Adrenal gland (tissue), 12 donors: ENCODE data around the gene ELMO2. TPM values are rescaled to one million over a fixed set of nuclear protein-coding genes. Genes with fewer than 3 reads are reported as not detected.

Experiments used
- DNase-seq, 7 donors: peaks; one replicate each; pipeline ENCODE4 v3.0.0-alpha.2; 2019 to 2020
- H3K27ac ChIP-seq, 5 donors: fragments of 200-600 bp; sonication (generic) in 4 of 5; 1 replicate in 3 of 5; 2 replicates in 2 of 5; pipeline versions ENCODE4 v1.5.1 to v1.8.0; 2016 to 2020; ENCODE audit warnings: mild to moderate bottlenecking in 1 of 5
- H3K27me3 ChIP-seq: fragments of 200-600 bp; 2 replicates; pipeline ENCODE4 v1.8.0; 2021
- H3K36me3 ChIP-seq, 2 donors: fragments of 200-600 bp; replicated peaks in 1 of 2; 1 replicate in 1 of 2; 2 replicates in 1 of 2; pipeline versions ENCODE4 v1.5.1 to v1.8.0; 2018 to 2022
- H3K4me1 ChIP-seq, 2 donors: fragments of 200-600 bp; replicated peaks in 1 of 2; 1 replicate in 1 of 2; 2 replicates in 1 of 2; pipeline versions ENCODE4 v1.5.1 to v1.8.0; 2018 to 2021
- H3K4me3 ChIP-seq, 4 donors: fragments of 200-600 bp; sonication (generic) in 3 of 4; one replicate each; pipeline ENCODE4 v1.5.1; 2016 to 2018
- H3K9me3 ChIP-seq, 3 donors: fragments of 200-600 bp; sonication (generic) in 1 of 3; replicated peaks in 1 of 3; 1 replicate in 2 of 3; 2 replicates in 1 of 3; pipeline versions ENCODE4 v1.5.1 to v1.8.0; 2016 to 2021
- POLR2A ChIP-seq, 2 donors: fragments of 450-650 bp; IDR thresholded peaks; one replicate each; pipeline ENCODE4 v1.6.1; 2017; ENCODE audit warnings: antibody characterized with exemption in 2 of 2, mild to moderate bottlenecking in 2 of 2, moderate library complexity in 1 of 2
- WGBS, 4 donors: extraction: QIAGEN DNeasy Blood & Tissue Kit in 2 of 4; methylation state at CpG; one replicate each; pipeline versions ENCODE4 v1.1.5 to v1.1.7; 2013 to 2017; 5-methylcytosine and 5-hydroxymethylcytosine counted together
- intact Hi-C, 2 donors: fragments of 100-400 bp; cut with DNase I; formaldehyde crosslinking; loops; one replicate each; pipeline versions ENCODE4 v1.14.1 to v1.15.0; 2022 to 2023
- polyA plus RNA-seq, 3 donors: library from polyadenylated mRNA; stranded (reverse); fragments of 200-250 nt in 2 of 3; fragments of 350-450 nt in 1 of 3; fragmentation: Illumina TruSeq in 1 of 3; extraction: RNeasy Lipid Tissue Mini Kit (QIAGEN cat#74804) in 1 of 3; gene quantifications; one replicate each; pipeline ENCODE4 v1.2.3, GENCODE V29; 2013 to 2014
- total RNA-seq, 9 donors: library from RNA; depleted of rRNA in 4 of 9; stranded (reverse); fragments of >200 nt in 4 of 9; fragments of 120-200 nt in 1 of 9; fragmentation: NEBNext Ultra II Directional in 1 of 9; extraction: Animal tissue kit (Norgen Biotek cat#: 25700) in 1 of 9; gene quantifications; one replicate each; pipeline versions ENCODE4 v1.1.0 to v1.2.4, GENCODE V29; 2013 to 2023
- TF ChIP-seq, protein P1 (sequence below), 6 experiments: fragments of 450-650 bp in 4 of 6; fragments of 200-600 bp in 2 of 6; sonication (generic) in 1 of 6; IDR thresholded peaks; 1 replicate in 5 of 6; 2 replicates in 1 of 6; pipeline versions ENCODE4 v1.5.1 to v1.8.0; 2016 to 2021; ENCODE audit warnings: antibody characterized with exemption in 6 of 6, mild to moderate bottlenecking in 2 of 6, moderate library complexity in 1 of 6
- donor health status: healthy with polysubstance abuse.
- donor health status: Bipolar disorder and iron deficiency.
- donor health status: DM: yes; HTN: yes; CAD: no.
- donor health status: DM: no; HTN: no; CAD: no.
- donor health status: DM: no; HTN: no; CAD: no.
- donor health status: DM: yes; HTN: yes; CAD: no.

The ELMO2 gene
- total and polyA plus RNA-seq, 12 donors: 36.2 to 69.0 (median 51.7) TPM

- Histone ChIP-seq H3K9me3 (no peaks in the 10 kb centered on the region), H3K27me3 (peaks cover 12% of the 10 kb centered on the region), H3K36me3 (no peaks in the 10 kb centered on the region), H3K27ac (no peak overlapping the region), H3K4me3 (no peak overlapping the region), H3K4me1 (peaks cover 0 to 7% of the 10 kb centered on the region in 2 donors)
- DNase-seq: no peak
- intact Hi-C loops: loop anchor here in 1 of 2 donors (10.0 kb wide), 1 partner anchor 217 kb away; no protein-coding TSS in a partner anchor
- 43 to 52% (median 48%) methylated on average over 5 to 9 of the region's 9 CpGs for WGBS, 4 donors
- TF ChIP-seq POLR2A (IDR thresholded peaks at IDR 0.05): no peak
- TF ChIP-seq, protein P1, sequence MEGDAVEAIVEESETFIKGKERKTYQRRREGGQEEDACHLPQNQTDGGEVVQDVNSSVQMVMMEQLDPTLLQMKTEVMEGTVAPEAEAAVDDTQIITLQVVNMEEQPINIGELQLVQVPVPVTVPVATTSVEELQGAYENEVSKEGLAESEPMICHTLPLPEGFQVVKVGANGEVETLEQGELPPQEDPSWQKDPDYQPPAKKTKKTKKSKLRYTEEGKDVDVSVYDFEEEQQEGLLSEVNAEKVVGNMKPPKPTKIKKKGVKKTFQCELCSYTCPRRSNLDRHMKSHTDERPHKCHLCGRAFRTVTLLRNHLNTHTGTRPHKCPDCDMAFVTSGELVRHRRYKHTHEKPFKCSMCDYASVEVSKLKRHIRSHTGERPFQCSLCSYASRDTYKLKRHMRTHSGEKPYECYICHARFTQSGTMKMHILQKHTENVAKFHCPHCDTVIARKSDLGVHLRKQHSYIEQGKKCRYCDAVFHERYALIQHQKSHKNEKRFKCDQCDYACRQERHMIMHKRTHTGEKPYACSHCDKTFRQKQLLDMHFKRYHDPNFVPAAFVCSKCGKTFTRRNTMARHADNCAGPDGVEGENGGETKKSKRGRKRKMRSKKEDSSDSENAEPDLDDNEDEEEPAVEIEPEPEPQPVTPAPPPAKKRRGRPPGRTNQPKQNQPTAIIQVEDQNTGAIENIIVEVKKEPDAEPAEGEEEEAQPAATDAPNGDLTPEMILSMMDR (IDR thresholded peaks at IDR 0.05): no peak
These were observed 64.4 kb downstream of the ELMO2 start for GRCh38 chr20:46342010-46342378.

DNA sequence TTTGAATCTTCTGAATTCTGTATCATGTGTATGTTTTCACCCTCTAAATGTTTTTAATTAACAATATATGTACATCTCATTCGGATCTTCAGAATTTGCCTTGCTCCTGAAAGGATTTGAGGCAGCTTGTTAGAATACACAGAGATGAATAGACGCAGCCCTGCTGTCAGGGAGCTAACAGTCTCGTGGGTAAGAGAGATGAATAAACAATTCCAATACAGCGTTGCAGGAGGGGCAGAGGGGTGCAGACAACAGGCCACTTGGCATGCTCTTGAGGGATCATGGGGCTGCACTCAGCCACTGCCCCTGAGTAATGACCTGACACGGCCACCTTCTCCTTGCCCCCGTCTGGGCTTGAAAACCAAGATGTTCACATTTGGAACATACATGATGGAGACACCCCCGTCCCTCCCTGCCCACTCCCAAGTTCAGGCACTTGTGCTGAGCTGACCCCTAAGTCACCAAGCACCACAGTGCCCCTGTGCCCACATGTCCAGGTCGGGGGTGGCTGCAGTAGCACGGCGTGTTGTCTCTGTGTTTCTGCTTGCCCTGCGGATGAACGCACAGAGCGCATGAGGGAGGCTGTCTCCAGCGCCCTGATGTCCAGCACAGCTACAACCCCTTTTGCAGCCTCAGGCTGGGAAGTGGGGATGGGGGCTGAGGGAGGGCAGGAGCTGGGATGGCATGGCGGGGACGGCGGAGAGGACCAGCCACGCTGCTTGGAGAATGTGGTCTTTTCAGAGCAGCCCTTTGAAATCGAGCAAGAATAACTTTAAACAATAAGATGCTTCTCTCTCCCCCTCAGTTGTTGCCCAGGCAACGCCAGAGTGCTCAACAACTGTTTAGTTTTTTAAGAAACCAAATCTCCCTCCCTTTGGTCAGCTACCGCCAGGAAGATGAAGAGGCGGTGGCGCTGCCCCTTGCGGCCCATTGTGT lies 65.1 kb downstream of the ELMO2 start:
- Histone ChIP-seq H3K36me3 (no peaks in the 10 kb centered on the region), H3K4me1 (peaks cover 0 to 7% of the 10 kb centered on the region in 2 donors), H3K27ac (no peak overlapping the region), H3K9me3 (no peaks in the 10 kb centered on the region), H3K4me3 (no peak overlapping the region), H3K27me3 (peaks cover 12% of the 10 kb centered on the region)
- TF ChIP-seq, protein P1 (IDR thresholded peaks at IDR 0.05): no peak
- no peak for TF ChIP-seq POLR2A (IDR thresholded peaks at IDR 0.05)
- intact Hi-C loops: loop anchor here in 1 of 2 donors (10.0 kb wide), 1 partner anchor 217 kb away; no protein-coding TSS in a partner anchor
- WGBS, 4 donors: 49 to 54% (median 51%) methylated on average over 16 to 24 of the region's 24 CpGs
- no peak for DNase-seq

DNA sequence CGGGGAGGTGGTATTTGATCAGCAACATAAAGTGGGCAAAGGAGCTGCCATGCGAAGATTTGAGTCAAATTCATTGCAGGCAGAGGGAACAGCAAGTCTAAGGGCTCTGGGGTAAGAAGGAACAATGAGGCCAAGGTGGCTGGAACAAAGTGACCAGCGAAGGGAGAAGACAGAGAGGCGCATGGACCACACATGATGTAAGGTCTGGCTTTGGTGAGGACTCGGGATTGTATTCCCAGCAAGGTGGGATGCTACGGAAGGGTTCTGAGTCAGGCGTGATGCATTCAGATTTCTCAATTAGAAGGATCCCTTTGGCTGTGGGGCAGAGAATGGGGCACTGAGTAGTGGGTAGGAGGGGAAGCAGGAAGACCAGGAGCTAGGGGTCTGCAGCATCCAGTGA lies 67.4 kb downstream of the ELMO2 start:
- Histone ChIP-seq H3K4me1 (peaks cover 0 to 7% of the 10 kb centered on the region in 2 donors), H3K9me3 (no peaks in the 10 kb centered on the region), H3K4me3 (no peak overlapping the region), H3K27me3 (peaks cover 12% of the 10 kb centered on the region), H3K36me3 (no peaks in the 10 kb centered on the region), H3K27ac (no peak overlapping the region)
- DNase-seq: no peak
- WGBS, 4 donors: 76 to 86% (median 78%) methylated on average over 7 of the region's 7 CpGs
- TF ChIP-seq POLR2A (IDR thresholded peaks at IDR 0.05): no peak
- TF ChIP-seq, protein P1 (IDR thresholded peaks at IDR 0.05): no peak
- intact Hi-C loops: no loop called here

GRCh38 chr20:46336735-46337134 lies 69.7 kb downstream of the ELMO2 start:
- WGBS, 4 donors: 50 to 66% (median 60%) methylated on average over 3 of the region's 3 CpGs
- intact Hi-C loops: no loop called here
- Histone ChIP-seq H3K9me3 (no peaks in the 10 kb centered on the region), H3K27me3 (peaks cover 4% of the 10 kb centered on the region), H3K27ac (no peak overlapping the region), H3K36me3 (no peaks in the 10 kb centered on the region), H3K4me1 (no peaks in the 10 kb centered on the region), H3K4me3 (no peak overlapping the region)
- TF ChIP-seq, protein P1 (IDR thresholded peaks at IDR 0.05): no peak
- TF ChIP-seq POLR2A (IDR thresholded peaks at IDR 0.05): no peak
- no peak for DNase-seq
